Naive thymus-derived CD4-positive, alpha-beta T cell (primary cell): ENCODE results near the gene MTG1. TPM values are rescaled to one million over a fixed set of nuclear protein-coding genes. Genes with fewer than 3 reads are reported as not detected.

ENCODE experiments used
- ATAC-seq: fragments of 150-1000 bp; cut with Tn5 transposase; 2 replicates; pipeline ENCODE4 v1.10.0; 2021; ENCODE audit warnings: mild to moderate bottlenecking, moderate library complexity
- CTCF ChIA-PET: fragments of 350-600 bp; sonication (Branson Sonifier 250); formaldehyde crosslinking; loops from one replicate; lab custom pipeline; 2021; ENCODE audit warnings: antibody characterized with exemption; lab: Charles Lee
- POLR2A ChIA-PET: fragments of 350-600 bp; sonication (Branson Sonifier 250); formaldehyde crosslinking; loops from one replicate; lab custom pipeline; 2021; ENCODE audit warnings: antibody characterized with exemption, inconsistent platforms; lab: Charles Lee
- DNase-seq, 9 donors: peaks; one replicate each; pipeline versions ENCODE4 v3.0.0 to v3.0.0-alpha.2; 2020 to 2022; ENCODE audit warnings: mixed read lengths in 1 of 9
- H3K27ac ChIP-seq: one replicate; pipeline ENCODE4 v1.7.0; 2013; ENCODE audit warnings: mild to moderate bottlenecking, low read depth, low read length, moderate library complexity
- H3K27me3 ChIP-seq, 2 donors: one replicate each; pipeline ENCODE4 v1.7.0; 2013; ENCODE audit warnings: low read length in 2 of 2, mild to moderate bottlenecking in 2 of 2, moderate library complexity in 2 of 2; ENCODE audit not compliant: control insufficient read depth in 2 of 2, insufficient read depth in 2 of 2
- H3K36me3 ChIP-seq, 3 experiments: 1 replicate in 2 of 3; 2 replicates in 1 of 3; pipeline ENCODE4 v1.7.0; 2013; ENCODE audit warnings: low read length in 3 of 3, mild to moderate bottlenecking in 3 of 3, moderate library complexity in 1 of 3; ENCODE audit not compliant: insufficient read depth in 3 of 3, control insufficient read depth in 2 of 3
- H3K4me1 ChIP-seq, 2 donors: one replicate each; pipeline ENCODE4 v1.7.0; 2013; ENCODE audit warnings: low read length in 2 of 2, mild to moderate bottlenecking in 2 of 2, moderate library complexity in 1 of 2; ENCODE audit not compliant: control insufficient read depth in 2 of 2, insufficient read depth in 2 of 2
- H3K4me3 ChIP-seq: 2 replicates; pipeline ENCODE4 v1.7.0; 2013; ENCODE audit warnings: mild to moderate bottlenecking, low read length
- H3K9me3 ChIP-seq, 3 experiments: 1 replicate in 2 of 3; 2 replicates in 1 of 3; pipeline ENCODE4 v1.7.0; 2013; ENCODE audit warnings: low read length in 3 of 3; ENCODE audit not compliant: control insufficient read depth in 2 of 3
- H3K27ac Mint-ChIP-seq, 9 donors: one replicate each; pipeline ENCODE4 v1.8.0; 2020 to 2022; ENCODE audit warnings: mixed read lengths in 9 of 9, mild to moderate bottlenecking in 8 of 9, moderate library complexity in 5 of 9, inconsistent platforms in 2 of 9
- H3K27me3 Mint-ChIP-seq, 5 donors: one replicate each; pipeline ENCODE4 v1.8.0; 2021 to 2022; ENCODE audit warnings: mixed read lengths in 5 of 5, mild to moderate bottlenecking in 1 of 5
- H3K36me3 Mint-ChIP-seq, 5 donors: one replicate each; pipeline ENCODE4 v1.8.0; 2020 to 2022; ENCODE audit warnings: mixed read lengths in 5 of 5, mild to moderate bottlenecking in 3 of 5, inconsistent platforms in 1 of 5
- H3K4me1 Mint-ChIP-seq, 7 donors: one replicate each; pipeline ENCODE4 v1.8.0; 2020 to 2022; ENCODE audit warnings: mixed read lengths in 7 of 7, mild to moderate bottlenecking in 3 of 7, inconsistent platforms in 1 of 7
- H3K4me3 Mint-ChIP-seq, 10 donors: one replicate each; pipeline ENCODE4 v1.8.0; 2020 to 2022; ENCODE audit warnings: mild to moderate bottlenecking in 10 of 10, mixed read lengths in 10 of 10, moderate library complexity in 6 of 10, inconsistent platforms in 2 of 10
- H3K9me3 Mint-ChIP-seq, 11 donors: one replicate each; pipeline ENCODE4 v1.8.0; 2020 to 2022; ENCODE audit warnings: mixed read lengths in 11 of 11, mild to moderate bottlenecking in 4 of 11, inconsistent platforms in 1 of 11, moderate library complexity in 1 of 11
- intact Hi-C, 2 donors: fragments of 100-400 bp; cut with micrococcal nuclease; formaldehyde crosslinking; loops; one replicate each; pipeline ENCODE4 v1.15.1; 2023
- polyA plus RNA-seq, 2 donors: library from polyadenylated mRNA; unstranded; fragments of 300-500 nt; fragmentation: Illumina TruSeq; gene quantifications; one replicate each; pipeline ENCODE4 v1.2.3, GENCODE V29; 2021
- total RNA-seq, 6 experiments: library from RNA in 5 of 6; stranded (reverse) in 5 of 6; gene quantifications; 1 replicate in 5 of 6; 2 replicates in 1 of 6; pipeline ENCODE4 v1.2.3 and lab custom pipeline; 2021 to 2026

The MTG1 gene
- total and polyA plus RNA-seq, 7 experiments from 2014 or later = 25.6 to 67.1 (median 51.2) TPM

GRCh38 chr10:133442191-133442966 lies 48.4 kb downstream of the MTG1 start:
- H3K9me3 ChIP-seq = peaks cover 0 to 18% (median under 1%) of the 10 kb centered on the region in 3 experiments
- intact Hi-C loops = no loop called here
- H3K4me3 ChIP-seq = no peak overlapping the region
- Mint-ChIP-seq H3K9me3 (peaks cover 6 to 19% (median 9%) of the 10 kb centered on the region in 11 donors), H3K4me1 (peaks cover 0 to 26% (median 12%) of the 10 kb centered on the region in 7 donors), H3K4me3 (peak overlapping the region in 2 of 10 donors; percentile 32 to 42), H3K27ac (peak overlapping the region in 1 of 9 donors; percentile 46), H3K27me3 (peaks cover 0 to 7% (median 5%) of the 10 kb centered on the region in 5 donors), H3K36me3 (peaks cover 6 to 15% (median 7%) of the 10 kb centered on the region in 5 donors)
- H3K27ac ChIP-seq = no peak overlapping the region
- peak in 1 of 9 donors; percentile 17 for DNase-seq
- POLR2A ChIA-PET = no interaction called here
- ATAC-seq = peak; percentile 51
- no peaks in the 10 kb centered on the region for H3K27me3 ChIP-seq
- H3K4me1 ChIP-seq = peaks cover 0 to 9% of the 10 kb centered on the region in 2 donors
- CTCF ChIA-PET = interaction anchor here (0.6 kb wide), 1 partner anchor 79 kb away, joined by 3 read pairs; no protein-coding TSS in a partner anchor
- no peaks in the 10 kb centered on the region for H3K36me3 ChIP-seq

- ChIA-PET CTCF (no interaction called here), POLR2A (no interaction called here)
- Histone ChIP-seq H3K4me1 (peaks cover 0 to 9% of the 10 kb centered on the region in 2 donors), H3K27ac (no peak overlapping the region), H3K4me3 (no peak overlapping the region), H3K9me3 (peaks cover 4 to 27% (median 5%) of the 10 kb centered on the region in 3 experiments), H3K36me3 (no peaks in the 10 kb centered on the region), H3K27me3 (no peaks in the 10 kb centered on the region)
- no peak for ATAC-seq
- peaks cover 0 to 24% (median 12%) of the 10 kb centered on the region in 7 donors for H3K4me1 Mint-ChIP-seq
- peak overlapping the region in 1 of 10 donors; percentile 42 for H3K4me3 Mint-ChIP-seq
- H3K27me3 Mint-ChIP-seq = peaks cover 0 to 11% (median 4%) of the 10 kb centered on the region in 5 donors
- DNase-seq = peak in 1 of 9 donors; percentile 1
- peaks cover 9 to 27% (median 18%) of the 10 kb centered on the region in 11 donors for H3K9me3 Mint-ChIP-seq
- H3K27ac Mint-ChIP-seq = peak overlapping the region in 1 of 9 donors; percentile 46
- intact Hi-C loops = no loop called here
- peaks cover 11 to 20% (median 14%) of the 10 kb centered on the region in 5 donors for H3K36me3 Mint-ChIP-seq
Observed at GRCh38 chr10:133442967-133443924, 49.3 kb downstream of the MTG1 start.

- Mint-ChIP-seq H3K4me3 (no peak overlapping the region), H3K36me3 (peaks cover 11 to 22% (median 20%) of the 10 kb centered on the region in 5 donors), H3K27me3 (peaks cover 0 to 11% (median 4%) of the 10 kb centered on the region in 5 donors), H3K9me3 (peaks cover 12 to 41% (median 30%) of the 10 kb centered on the region in 11 donors), H3K4me1 (peaks cover 0 to 17% (median 9%) of the 10 kb centered on the region in 7 donors), H3K27ac (no peak overlapping the region)
- no peak overlapping the region for H3K4me3 ChIP-seq
- intact Hi-C loops = no loop called here
- H3K27ac ChIP-seq = no peak overlapping the region
- CTCF ChIA-PET = no interaction called here
- POLR2A ChIA-PET = no interaction called here
- H3K36me3 ChIP-seq = no peaks in the 10 kb centered on the region
- ATAC-seq (no peak), DNase-seq (no peak)
- H3K4me1 ChIP-seq = peaks cover 0 to 9% of the 10 kb centered on the region in 2 donors
- peaks cover 4 to 36% (median 5%) of the 10 kb centered on the region in 3 experiments for H3K9me3 ChIP-seq
- H3K27me3 ChIP-seq = no peaks in the 10 kb centered on the region
Observed at GRCh38 chr10:133444342-133445267, 50.6 kb downstream of the MTG1 start.

GRCh38 chr10:133445268-133445732 lies 51.3 kb downstream of the MTG1 start:
- Mint-ChIP-seq H3K4me1 (peaks cover 0 to 17% (median 8%) of the 10 kb centered on the region in 7 donors), H3K9me3 (peaks cover 12 to 41% (median 30%) of the 10 kb centered on the region in 11 donors), H3K36me3 (peaks cover 11 to 22% (median 20%) of the 10 kb centered on the region in 5 donors), H3K27me3 (peaks cover 0 to 11% (median 4%) of the 10 kb centered on the region in 5 donors), H3K27ac (peak overlapping the region in 1 of 9 donors; percentile 62), H3K4me3 (no peak overlapping the region)
- POLR2A ChIA-PET = no interaction called here
- Histone ChIP-seq H3K4me1 (peaks cover 0 to 9% of the 10 kb centered on the region in 2 donors), H3K9me3 (peaks cover 4 to 36% (median 5%) of the 10 kb centered on the region in 3 experiments), H3K4me3 (no peak overlapping the region), H3K27me3 (no peaks in the 10 kb centered on the region), H3K36me3 (no peaks in the 10 kb centered on the region), H3K27ac (no peak overlapping the region)
- intact Hi-C loops = no loop called here
- no peak for ATAC-seq
- peak in 1 of 9 donors; percentile 16 for DNase-seq
- CTCF ChIA-PET = no interaction called here

- Mint-ChIP-seq H3K4me1 (peaks cover 0 to 17% (median 8%) of the 10 kb centered on the region in 7 donors), H3K27me3 (peaks cover 0 to 11% (median 4%) of the 10 kb centered on the region in 5 donors), H3K27ac (peak overlapping the region in 1 of 9 donors; percentile 62), H3K4me3 (no peak overlapping the region), H3K36me3 (peaks cover 11 to 22% (median 20%) of the 10 kb centered on the region in 5 donors), H3K9me3 (peaks cover 12 to 41% (median 30%) of the 10 kb centered on the region in 11 donors)
- POLR2A ChIA-PET = no interaction called here
- H3K27me3 ChIP-seq = no peaks in the 10 kb centered on the region
- peaks cover 4 to 36% (median 5%) of the 10 kb centered on the region in 3 experiments for H3K9me3 ChIP-seq
- no peak for ATAC-seq
- peaks cover 0 to 9% of the 10 kb centered on the region in 2 donors for H3K4me1 ChIP-seq
- no peaks in the 10 kb centered on the region for H3K36me3 ChIP-seq
- CTCF ChIA-PET = no interaction called here
- DNase-seq = no peak
- no peak overlapping the region for H3K4me3 ChIP-seq
- H3K27ac ChIP-seq = no peak overlapping the region
- intact Hi-C loops = no loop called here
Observed at GRCh38 chr10:133445751-133446708, 52.1 kb downstream of the MTG1 start.
